Measurements from ENCODE around the gene FN3K. TPM values are rescaled to one million over a fixed set of nuclear protein-coding genes. Genes with fewer than 3 reads are reported as not detected.

Gene FN3K
- total and polyA plus RNA-seq, 2 of the 13 experiments (the other 11 are each of a cell fraction or from before 2014, with no cell fraction given): 3.5 to 12.2 TPM

- TF ChIP-seq ZNF567 (CRISPR knock-in tag; IDR thresholded peaks at IDR 0.05; ENCODE audit: borderline replicate concordance) (no peak), REPIN1 (CRISPR knock-in tag; IDR thresholded peaks at IDR 0.05; ENCODE audit: borderline replicate concordance, low read depth) (no peak), POLR2AphosphoS5 (IDR thresholded peaks at IDR 0.05; ENCODE audit: low read depth, low read length) (no peak), TSC22D2 (CRISPR knock-in tag; IDR thresholded peaks at IDR 0.05; ENCODE audit: borderline replicate concordance) (no peak), ZNF749 (CRISPR knock-in tag; IDR thresholded peaks at IDR 0.05; ENCODE audit: borderline replicate concordance) (no peak), NAIF1 (CRISPR knock-in tag; IDR thresholded peaks at IDR 0.05; ENCODE audit: borderline replicate concordance) (no peak), ZNF329 (CRISPR knock-in tag; IDR thresholded peaks at IDR 0.05; ENCODE audit: low read depth) (no peak), ZZZ3 (CRISPR knock-in tag; IDR thresholded peaks at IDR 0.05; ENCODE audit: borderline replicate concordance) (no peak), ZNF333 (CRISPR knock-in tag; IDR thresholded peaks at IDR 0.05; ENCODE audit: borderline replicate concordance) (no peak), ZBTB44 (CRISPR knock-in tag; IDR thresholded peaks at IDR 0.05) (no peak), ZNF121 (CRISPR knock-in tag; IDR thresholded peaks at IDR 0.05) (no peak), MAZ (IDR thresholded peaks at IDR 0.05; ENCODE audit: borderline replicate concordance, low read depth, low read length) (peak; percentile 76; the same call in 1 of the 2 replicates), MAZ (CRISPR knock-in tag; IDR thresholded peaks at IDR 0.05; ENCODE audit: low read depth) (0 out of 2 replicates have a peak, but pooled peaks have one; percentile 4), ZNF878 (CRISPR knock-in tag; IDR thresholded peaks at IDR 0.05) (no peak), THAP7 (CRISPR knock-in tag; IDR thresholded peaks at IDR 0.05) (no peak), ZSCAN31 (CRISPR knock-in tag; IDR thresholded peaks at IDR 0.05; ENCODE audit: low read depth) (peak; percentile 32), ZNF260 (CRISPR knock-in tag; IDR thresholded peaks at IDR 0.05; ENCODE audit: borderline replicate concordance, low read depth) (no peak), PTBP1 (IDR thresholded peaks at IDR 0.05; ENCODE audit: low read depth, low read length, poor library complexity, severe bottlenecking) (no peak), ZNF552 (CRISPR knock-in tag; IDR thresholded peaks at IDR 0.05; ENCODE audit: borderline replicate concordance) (no peak), KLF9 (CRISPR knock-in tag; IDR thresholded peaks at IDR 0.05; ENCODE audit: low read depth) (no peak), SRY (CRISPR knock-in tag; IDR thresholded peaks at IDR 0.05) (no peak), STAT5B (CRISPR knock-in tag; IDR thresholded peaks at IDR 0.05) (no peak), NCOA1 (CRISPR knock-in tag; IDR thresholded peaks at IDR 0.05) (no peak), ZNF879 (CRISPR knock-in tag; IDR thresholded peaks at IDR 0.05) (no peak), CREB1 (IDR thresholded peaks at IDR 0.05) (peak; percentile 93), CREB1 (CRISPR knock-in tag; IDR thresholded peaks at IDR 0.05) (no peak; the same call in 1 of the 2 replicates), JUN (CRISPR knock-in tag; IDR thresholded peaks at IDR 0.05) (no peak), ZNF777 (CRISPR knock-in tag; IDR thresholded peaks at IDR 0.05) (peak; percentile 18; the same call in 1 of the 2 replicates), RARG (CRISPR knock-in tag; IDR thresholded peaks at IDR 0.05; ENCODE audit: low read depth) (no peak), PAF1 (CRISPR knock-in tag; IDR thresholded peaks at IDR 0.05) (no peak), GATAD2A (CRISPR knock-in tag; IDR thresholded peaks at IDR 0.05) (no peak)
Observed at GRCh38 chr17:82698065-82698973, 37.1 kb upstream of the FN3K start, which contains the start of gene RAB40B (continued).
